Fibroblast of the aortic adventitia (primary cell): ENCODE data around the gene WFDC8. TPM values are rescaled to one million over a fixed set of nuclear protein-coding genes. Genes with fewer than 3 reads are reported as not detected.
A peak's percentile ranks its signal among the peaks of the same experiment; 100 is the strongest.

Source experiments
- DNase-seq: peaks from one replicate; pipeline ENCODE4 v3.0.0-alpha.2; 2010; ENCODE audit warnings: low read depth
- H3K4me3 ChIP-seq: 2 replicates; pipeline ENCODE4 v1.5.1; 2011; ENCODE audit warnings: low read depth, mild to moderate bottlenecking, control low read depth, low read length, moderate library complexity
- total RNA-seq: library from RNA; depleted of rRNA; stranded (reverse); fragments of >200 nt; gene quantifications from 2 replicates; pipeline ENCODE4 v1.2.3, GENCODE V29; 2012; ENCODE audit warnings: low replicate concordance
- TF ChIP-seq, protein P1 (sequence below): IDR thresholded peaks from 2 replicates; pipeline ENCODE4 v1.5.1; 2011; ENCODE audit warnings: mild to moderate bottlenecking, low read length, control low read depth, inconsistent platforms; ENCODE audit not compliant: insufficient read depth

The WFDC8 gene
- not detected in 2 replicates for total RNA-seq

DNA sequence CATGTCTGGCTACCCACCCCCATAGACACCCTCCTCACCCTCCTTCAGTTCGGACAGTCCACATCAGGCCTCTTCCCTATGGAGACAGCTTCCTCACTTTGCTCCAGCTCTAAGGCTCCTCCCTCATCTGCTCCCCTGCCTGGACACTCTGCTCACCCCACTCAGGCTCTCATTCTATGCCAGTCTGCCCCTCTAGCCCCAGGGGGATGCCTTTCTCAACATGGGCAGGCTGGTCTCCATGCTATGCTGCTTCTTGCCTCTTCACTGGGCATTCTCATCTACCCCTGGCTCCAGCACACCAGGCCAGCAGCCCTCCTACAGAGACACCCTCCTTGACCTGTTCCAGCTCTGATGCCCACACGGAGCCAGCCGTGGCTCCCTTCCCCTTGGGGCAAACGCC lies at the start of gene WFDC8:
Gene WFDC8, minus strand, starts transcription at position 101 of the 400 bp plus-strand sequence. Its CDS starts 37 bp downstream, at position 64.
- DNase-seq = no peak
- H3K4me3 ChIP-seq = no peak within 1 kb of the TSS
- TF ChIP-seq, protein P1, sequence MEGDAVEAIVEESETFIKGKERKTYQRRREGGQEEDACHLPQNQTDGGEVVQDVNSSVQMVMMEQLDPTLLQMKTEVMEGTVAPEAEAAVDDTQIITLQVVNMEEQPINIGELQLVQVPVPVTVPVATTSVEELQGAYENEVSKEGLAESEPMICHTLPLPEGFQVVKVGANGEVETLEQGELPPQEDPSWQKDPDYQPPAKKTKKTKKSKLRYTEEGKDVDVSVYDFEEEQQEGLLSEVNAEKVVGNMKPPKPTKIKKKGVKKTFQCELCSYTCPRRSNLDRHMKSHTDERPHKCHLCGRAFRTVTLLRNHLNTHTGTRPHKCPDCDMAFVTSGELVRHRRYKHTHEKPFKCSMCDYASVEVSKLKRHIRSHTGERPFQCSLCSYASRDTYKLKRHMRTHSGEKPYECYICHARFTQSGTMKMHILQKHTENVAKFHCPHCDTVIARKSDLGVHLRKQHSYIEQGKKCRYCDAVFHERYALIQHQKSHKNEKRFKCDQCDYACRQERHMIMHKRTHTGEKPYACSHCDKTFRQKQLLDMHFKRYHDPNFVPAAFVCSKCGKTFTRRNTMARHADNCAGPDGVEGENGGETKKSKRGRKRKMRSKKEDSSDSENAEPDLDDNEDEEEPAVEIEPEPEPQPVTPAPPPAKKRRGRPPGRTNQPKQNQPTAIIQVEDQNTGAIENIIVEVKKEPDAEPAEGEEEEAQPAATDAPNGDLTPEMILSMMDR = no peak

DNA sequence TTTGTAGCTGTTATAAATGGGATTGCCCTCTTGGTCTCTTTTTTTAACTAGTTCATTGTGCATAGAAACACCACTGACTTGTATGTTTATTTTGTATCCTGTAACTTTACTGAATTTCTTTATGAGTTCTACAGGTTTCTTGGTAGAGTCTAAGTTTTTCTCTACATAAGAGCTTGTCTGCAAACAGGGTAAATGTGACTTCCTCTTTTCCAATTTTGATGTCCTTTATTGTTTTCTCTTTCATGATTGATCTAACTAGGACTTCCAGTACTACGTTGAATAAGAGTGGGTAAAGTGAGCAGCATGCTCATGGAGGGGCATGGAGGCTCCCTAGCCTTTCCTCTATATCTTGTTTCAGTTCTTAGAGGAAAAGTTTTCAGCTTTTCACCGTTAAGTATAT lies 47.5 kb upstream of the WFDC8 start:
- no peak for DNase-seq
- TF ChIP-seq, protein P1 = no peak
- H3K4me3 ChIP-seq = no peak overlapping the region

DNA sequence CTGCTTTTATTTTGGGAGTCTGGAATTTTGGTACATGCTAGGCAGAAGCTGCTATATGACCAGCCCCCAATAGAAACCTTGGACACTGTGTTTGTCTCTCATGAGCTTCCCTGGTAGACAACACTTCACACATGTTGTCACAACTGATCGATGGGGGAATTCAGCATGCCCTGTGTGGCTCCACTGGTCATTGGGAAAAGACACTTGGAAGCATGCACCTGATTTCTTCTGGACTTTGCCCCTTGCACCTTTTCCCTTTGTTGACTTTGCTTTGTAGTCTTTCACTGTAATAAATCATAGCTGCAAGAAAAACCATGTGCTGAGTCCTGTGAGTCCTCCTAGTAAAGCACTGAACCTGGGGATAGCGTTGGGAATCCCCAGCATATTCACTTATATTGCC lies 42.5 kb upstream of the WFDC8 start:
- no peak overlapping the region for H3K4me3 ChIP-seq
- TF ChIP-seq, protein P1 = no peak
- no peak for DNase-seq

DNA sequence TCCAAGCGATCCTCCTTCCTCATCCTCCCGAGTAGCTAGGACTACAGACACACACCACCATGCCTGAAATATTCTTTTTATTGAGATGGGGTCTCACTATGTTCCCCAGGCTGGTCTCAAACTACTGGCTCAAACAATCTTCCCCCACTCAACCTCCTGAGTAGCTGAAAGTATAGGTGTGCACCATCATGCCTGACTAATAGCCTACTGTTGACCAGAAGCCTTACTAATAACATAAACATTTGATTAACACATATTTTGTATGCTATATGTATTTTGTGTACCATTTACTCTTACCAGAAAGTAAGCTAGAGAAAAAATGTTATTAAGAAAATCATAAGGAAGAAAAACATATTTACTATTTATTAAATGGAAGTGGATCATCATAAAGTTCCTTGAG lies 38.5 kb upstream of the WFDC8 start:
- no peak for DNase-seq
- H3K4me3 ChIP-seq = no peak overlapping the region
- TF ChIP-seq, protein P1 = no peak

DNA sequence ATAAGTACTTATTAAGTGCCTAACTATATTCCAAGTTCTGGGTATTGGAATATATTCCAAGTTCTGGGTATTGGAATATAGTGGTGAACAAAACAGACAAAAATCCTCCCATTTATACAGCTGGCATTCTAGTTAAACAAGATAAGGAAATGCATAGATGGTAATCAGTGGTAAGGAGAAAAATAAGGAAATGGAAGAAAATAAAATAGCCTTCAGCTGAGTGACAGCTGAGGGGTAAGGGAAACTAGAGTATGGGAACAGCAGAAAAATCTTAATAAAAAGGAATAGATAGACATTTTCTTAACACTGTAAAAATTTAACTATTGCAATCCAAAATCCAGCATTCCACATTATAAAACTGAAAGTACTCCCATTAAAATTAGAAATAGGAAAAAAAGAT lies 33.2 kb upstream of the WFDC8 start:
- DNase-seq = no peak
- H3K4me3 ChIP-seq = no peak overlapping the region
- TF ChIP-seq, protein P1 = no peak

DNA sequence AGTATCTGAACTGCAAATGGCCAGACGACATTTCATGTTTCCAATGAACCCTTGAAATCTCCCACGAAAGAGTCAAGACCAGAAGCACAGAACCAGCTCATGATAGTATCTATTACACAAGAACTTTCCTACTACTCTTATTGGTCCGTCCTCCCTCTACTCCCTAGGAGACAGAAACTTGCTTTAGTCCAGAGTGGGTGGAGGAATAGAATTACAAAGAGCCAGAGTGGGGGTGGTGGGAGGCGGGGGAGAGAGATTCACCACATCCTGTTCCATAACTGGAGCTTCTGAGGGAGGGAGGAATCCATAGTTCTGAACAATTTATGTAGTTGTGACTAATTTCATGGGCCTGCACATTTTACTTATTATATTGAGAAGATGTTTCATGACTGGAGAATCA lies 32.0 kb upstream of the WFDC8 start:
- TF ChIP-seq, protein P1 = no peak
- DNase-seq = peak; percentile 18
- no peak overlapping the region for H3K4me3 ChIP-seq

DNA sequence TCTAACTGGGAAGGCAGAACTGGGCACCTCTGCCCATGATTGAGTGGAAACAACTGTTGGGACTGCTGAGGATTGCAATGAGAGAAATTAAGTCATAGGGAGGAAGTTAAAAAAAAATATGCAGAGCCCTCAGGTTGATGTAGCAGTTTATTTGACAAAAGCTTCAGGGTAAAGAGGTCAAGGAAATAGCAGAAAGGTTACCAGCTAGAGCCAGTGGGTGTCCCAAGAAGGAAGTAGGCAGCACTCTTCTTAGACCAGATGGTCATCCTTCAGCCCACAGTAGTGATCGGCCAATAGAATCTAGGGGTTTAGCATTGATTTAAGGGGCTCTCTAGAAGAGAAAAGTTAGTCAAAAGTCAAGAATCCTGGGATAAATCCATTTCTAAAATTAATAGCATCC lies 28.7 kb upstream of the WFDC8 start:
- H3K4me3 ChIP-seq = no peak overlapping the region
- no peak for DNase-seq
- TF ChIP-seq, protein P1 = no peak
